GM12872 (cell line): Measurements from ENCODE around the gene SEMA4D.

ENCODE experiments used
- CTCF ChIP-seq: IDR thresholded peaks from 3 replicates; pipeline ENCODE4 v1.5.1; 2011; ENCODE audit warnings: low read depth, mild to moderate bottlenecking, low read length, moderate library complexity; ENCODE audit not compliant: insufficient read depth

SEMA4D gene

GRCh38 chr9:89365532-89365912 is 132.4 kb downstream of the SEMA4D start:
- no peak for TF ChIP-seq CTCF

GRCh38 chr9:89364666-89365531 is 133.0 kb downstream of the SEMA4D start:
- no peak for TF ChIP-seq CTCF

GRCh38 chr9:89363921-89364665 is 133.8 kb downstream of the SEMA4D start:
- TF ChIP-seq CTCF = no peak

- TF ChIP-seq CTCF = no peak
Measured at GRCh38 chr9:89363311-89363670, 134.6 kb downstream of the SEMA4D start.

- no peak for TF ChIP-seq CTCF
Measured at GRCh38 chr9:89362647-89363310, 135.1 kb downstream of the SEMA4D start.

- no peak for TF ChIP-seq CTCF
Measured at GRCh38 chr9:89361816-89362646, 135.9 kb downstream of the SEMA4D start.

- no peak for TF ChIP-seq CTCF
Measured at GRCh38 chr9:89361031-89361430, 136.9 kb downstream of the SEMA4D start.
